GM19328 (cell line): ENCODE measurements around the gene BCAS1.

Source experiments
- ATAC-seq: cut with Tn5 transposase; IDR thresholded peaks from one replicate; pipeline ENCODE4 v1.9.1; 2021; ENCODE audit warnings: mild to moderate bottlenecking, moderate library complexity; ENCODE audit not compliant: unreplicated experiment

Gene BCAS1

GRCh38 chr20:53914781-53915445, 155.5 kb downstream of the BCAS1 start:
- no peak for ATAC-seq

- ATAC-seq = no peak
Observed at GRCh38 chr20:53914091-53914780, 156.2 kb downstream of the BCAS1 start.

GRCh38 chr20:53911301-53911700, 159.1 kb downstream of the BCAS1 start:
- no peak for ATAC-seq

DNA sequence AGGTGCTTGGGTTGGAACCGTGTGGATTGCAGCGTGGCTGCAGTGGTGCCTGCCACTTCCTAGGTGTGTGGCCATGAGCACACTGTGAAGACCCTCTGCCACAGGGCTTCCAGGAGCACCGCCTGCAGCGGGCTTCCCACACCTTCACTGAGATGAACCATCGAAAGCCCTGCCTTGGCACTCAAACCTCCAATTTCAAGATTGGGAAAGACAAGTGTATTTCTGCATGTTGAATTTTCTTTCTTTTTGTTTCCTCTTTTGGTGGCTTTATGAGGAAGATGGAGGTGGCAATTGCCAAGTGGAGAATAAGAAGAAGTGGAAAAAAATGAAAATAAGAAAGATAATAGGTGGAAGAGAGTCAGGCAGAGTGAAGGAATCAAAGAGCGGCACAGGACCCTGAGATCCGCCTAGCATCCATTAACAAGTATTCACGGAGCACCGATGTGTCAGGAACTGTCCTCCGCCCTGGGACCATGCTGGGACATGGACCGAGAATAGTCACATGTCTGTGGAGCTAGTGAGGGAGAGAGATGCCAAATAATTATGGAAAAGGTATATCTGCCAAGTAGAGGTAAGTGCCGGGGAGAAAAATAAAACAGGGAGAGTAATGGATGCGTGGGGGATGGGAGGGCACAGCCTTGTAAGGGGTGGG, 159.9 kb downstream of the BCAS1 start:
- no peak for ATAC-seq

DNA sequence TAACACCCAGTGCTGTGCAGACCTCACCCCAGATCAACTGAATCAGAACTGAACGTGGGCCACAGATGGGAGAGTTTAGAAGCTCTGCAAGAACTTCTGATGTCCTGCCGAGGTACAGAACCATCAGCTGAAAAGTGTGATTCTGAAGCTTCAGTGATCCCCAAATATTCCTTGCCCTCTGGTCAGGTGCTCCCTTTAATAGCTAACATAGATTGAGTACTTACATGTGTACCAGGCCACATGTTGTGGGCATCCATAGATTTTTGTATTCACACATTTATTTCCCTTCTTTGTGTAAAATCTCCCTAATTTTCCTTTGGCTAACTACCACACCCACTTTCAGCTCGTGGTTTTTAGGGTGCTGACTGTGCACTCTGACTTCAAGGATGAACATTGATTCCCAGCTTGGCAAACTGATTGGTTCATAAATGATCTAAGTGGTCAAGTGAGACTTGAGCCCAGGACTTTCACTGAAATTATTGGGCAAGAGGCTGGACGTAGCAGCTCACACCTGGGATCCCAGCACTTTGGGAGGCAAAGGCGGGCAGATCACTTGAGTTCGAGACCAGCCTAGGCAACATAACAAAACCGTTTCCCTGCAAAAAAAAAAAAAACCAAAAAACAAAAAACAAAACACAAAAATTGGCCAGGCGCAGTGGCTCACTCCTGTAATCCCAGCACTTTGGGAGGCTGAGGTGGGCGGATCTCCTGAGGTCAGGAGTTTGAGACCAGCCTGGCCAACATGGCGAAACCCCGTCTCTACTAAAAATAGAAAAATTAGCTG, 162.2 kb downstream of the BCAS1 start:
- no peak for ATAC-seq

GRCh38 chr20:53905820-53906191, 164.6 kb downstream of the BCAS1 start:
- ATAC-seq = no peak

- ATAC-seq = no peak
Observed at GRCh38 chr20:53905019-53905819, 165.2 kb downstream of the BCAS1 start.

- ATAC-seq = no peak
Observed at GRCh38 chr20:53904261-53904660, 166.1 kb downstream of the BCAS1 start.

DNA sequence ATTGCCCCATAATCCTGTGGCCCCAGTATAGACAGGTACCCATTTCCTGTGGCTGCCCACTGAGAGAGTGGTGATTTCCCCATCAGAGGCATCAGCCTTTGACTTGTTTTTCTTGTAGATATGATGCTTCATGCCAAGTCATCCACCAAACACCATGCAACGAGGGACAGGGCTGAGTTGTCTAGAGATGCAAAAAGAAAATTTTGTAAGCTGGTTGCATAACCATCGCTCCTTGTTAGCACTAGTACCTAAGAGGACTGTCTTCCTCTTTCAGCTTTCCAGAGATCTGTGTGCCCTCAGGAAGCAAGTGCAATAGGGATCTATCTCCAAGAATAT, 166.8 kb downstream of the BCAS1 start:
- ATAC-seq = no peak

DNA sequence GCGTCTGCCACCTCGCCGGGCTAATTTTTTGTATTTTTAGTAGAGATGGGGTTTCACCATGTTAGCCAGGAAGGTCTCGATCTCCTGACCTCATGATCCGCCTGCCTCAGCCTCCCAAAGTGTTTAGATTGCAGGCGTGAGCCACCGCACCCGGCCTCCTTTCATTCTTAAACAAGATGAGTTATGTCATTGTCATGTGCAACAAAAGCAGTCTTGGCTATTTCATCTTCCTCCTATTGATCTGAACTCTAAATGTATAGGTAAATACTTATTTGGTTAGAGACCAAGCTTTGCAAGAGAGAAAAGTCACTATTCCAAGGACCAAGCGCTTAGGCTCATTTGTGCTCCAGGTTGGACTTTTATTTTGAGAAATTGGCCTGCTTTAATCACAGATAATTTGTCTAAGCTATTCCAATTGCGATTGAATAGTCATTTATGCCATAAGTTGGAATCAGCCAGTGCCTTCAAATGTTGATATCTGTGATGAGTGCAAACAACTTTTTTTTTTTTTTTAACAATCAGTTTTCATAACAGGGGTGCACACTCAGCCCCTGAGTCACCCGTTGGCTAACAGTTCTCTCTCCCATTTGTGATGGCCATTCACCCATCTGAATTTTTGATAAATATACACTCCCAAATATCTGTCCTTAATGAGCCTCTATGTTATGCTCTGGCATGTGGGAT, 167.3 kb downstream of the BCAS1 start:
- no peak for ATAC-seq

DNA sequence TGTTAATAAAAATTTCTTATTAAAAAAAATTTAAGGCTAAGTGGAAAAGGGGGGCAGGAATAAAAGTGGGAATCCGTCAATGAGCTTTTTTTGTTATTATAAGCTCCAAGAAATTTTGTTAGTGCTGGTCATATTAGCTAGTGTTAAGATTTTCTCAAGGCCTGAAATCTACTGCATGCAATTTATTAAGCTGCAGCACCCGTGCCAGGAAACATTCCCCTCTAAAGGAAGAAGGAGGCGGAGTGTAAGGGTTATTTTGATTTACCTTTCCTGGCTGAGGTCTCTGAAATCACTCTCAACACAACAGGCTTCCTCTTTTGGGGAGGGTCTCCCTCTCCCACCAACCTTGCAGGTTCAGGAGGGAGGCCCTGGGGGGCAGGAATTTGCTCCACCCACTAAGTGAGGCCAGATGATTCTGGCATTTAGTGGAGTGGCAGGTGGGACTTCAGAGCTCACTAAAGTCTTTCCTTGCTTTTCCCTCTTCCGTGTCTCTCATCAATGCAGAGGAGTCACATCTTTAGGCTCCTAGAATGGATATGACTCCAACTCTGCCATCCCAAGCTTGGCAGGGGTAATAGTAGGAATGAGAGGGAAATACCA, 168.8 kb downstream of the BCAS1 start:
- no peak for ATAC-seq

DNA sequence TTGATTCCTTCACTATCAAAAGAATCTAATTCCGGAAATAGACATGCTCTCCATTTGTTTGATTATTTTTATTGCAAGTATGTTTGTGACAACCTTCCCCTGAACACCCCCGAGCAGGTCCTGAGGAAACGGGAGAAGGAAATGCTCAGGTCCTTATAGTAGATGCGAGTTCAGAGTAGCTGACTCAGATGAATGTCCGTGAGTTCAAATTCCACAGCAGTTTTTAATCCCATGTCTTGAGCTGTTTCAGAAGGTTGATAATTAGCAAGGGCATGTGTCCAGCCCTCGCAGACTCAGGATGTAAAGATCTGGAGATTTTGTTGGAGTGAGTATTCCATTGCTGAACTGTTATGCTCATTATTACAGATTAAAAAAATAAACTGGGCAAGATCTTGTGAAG, 169.3 kb downstream of the BCAS1 start:
- no peak for ATAC-seq

- no peak for ATAC-seq
Observed at GRCh38 chr20:53900380-53900999, 169.9 kb downstream of the BCAS1 start.

GRCh38 chr20:53899351-53900167, 170.8 kb downstream of the BCAS1 start:
- ATAC-seq = peak; percentile 76

DNA sequence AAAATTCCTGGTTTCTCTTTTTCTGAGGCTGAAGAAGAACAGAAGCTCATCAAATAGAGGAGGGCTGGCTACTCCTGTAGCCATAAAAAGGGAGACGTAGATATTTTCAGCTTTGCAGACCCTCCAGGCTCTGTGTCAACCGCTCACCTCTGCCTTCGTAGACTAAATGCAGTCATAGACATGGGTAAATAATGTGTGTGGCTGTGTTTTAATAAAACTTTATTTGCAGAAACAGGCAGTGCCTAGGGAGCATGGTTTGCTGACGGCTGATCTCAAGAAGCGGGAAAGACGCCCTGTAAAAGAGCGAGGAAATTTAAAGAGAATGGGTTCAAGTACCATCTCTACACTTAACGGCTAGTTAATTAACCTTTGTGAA, 171.8 kb downstream of the BCAS1 start:
- ATAC-seq = no peak

- ATAC-seq = no peak
Observed at GRCh38 chr20:53897884-53898555, 172.4 kb downstream of the BCAS1 start.

DNA sequence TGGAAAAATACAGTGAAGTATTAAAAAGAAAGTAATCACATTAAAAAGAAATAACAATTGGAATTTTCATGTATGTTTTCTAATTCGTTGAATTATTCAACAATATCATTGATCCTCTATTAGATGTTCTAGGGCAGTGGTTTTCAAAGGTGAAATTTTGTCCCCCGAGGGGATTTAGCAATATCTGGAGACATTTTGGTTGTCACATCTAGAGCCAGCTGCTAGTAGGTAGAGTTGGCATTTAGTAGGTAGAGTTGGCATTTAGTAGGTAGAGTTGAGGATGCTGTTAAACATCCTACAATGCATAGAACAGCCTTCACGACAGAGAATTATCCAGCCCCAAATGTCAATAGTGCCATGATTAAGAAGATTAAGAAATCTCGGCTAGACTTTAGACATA, 173.7 kb downstream of the BCAS1 start:
- no peak for ATAC-seq

DNA sequence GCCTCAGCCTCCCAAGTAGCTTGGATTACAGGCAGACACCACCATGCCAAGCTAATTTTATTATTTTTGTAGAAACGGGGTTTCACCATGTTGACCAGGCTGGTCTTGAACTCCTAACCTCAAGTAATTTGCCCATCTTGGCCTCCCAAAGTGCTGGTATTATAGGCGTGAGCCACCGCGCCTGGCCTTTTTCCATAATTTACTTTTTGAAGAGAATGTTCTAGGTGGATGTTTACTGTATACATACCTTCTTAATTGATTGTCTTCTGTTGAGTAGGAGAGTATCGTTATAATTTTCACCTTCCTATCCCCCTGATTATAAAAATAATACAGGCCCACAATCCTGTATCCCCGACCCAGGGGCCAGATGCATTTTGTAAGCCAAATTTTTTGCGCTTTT, 174.4 kb downstream of the BCAS1 start:
- no peak for ATAC-seq
